RKO (cell line): ENCODE results near the gene RASGEF1C.

Experiments
- DNase-seq: peaks from one replicate; pipeline ENCODE4 v3.0.0-alpha.2; 2016; ENCODE audit warnings: low spot score

Gene RASGEF1C

GRCh38 chr5:180209137-180209581 lies at the start of gene RASGEF1C:
Gene RASGEF1C, minus strand, starts transcription at chr5:180209211. Its CDS starts 71,159 bp downstream, at chr5:180138052.
- no peak for DNase-seq

GRCh38 chr5:180253036-180253824 lies 44.2 kb upstream of the RASGEF1C start:
- DNase-seq, result no peak

GRCh38 chr5:180251887-180252286 lies 42.9 kb upstream of the RASGEF1C start:
- no peak for DNase-seq

GRCh38 chr5:180251141-180251540 lies 42.1 kb upstream of the RASGEF1C start:
- DNase-seq, result no peak

- no peak for DNase-seq
Measured at GRCh38 chr5:180250329-180250728, 41.3 kb upstream of the RASGEF1C start.

GRCh38 chr5:180241600-180241999 lies 32.6 kb upstream of the RASGEF1C start:
- no peak for DNase-seq

GRCh38 chr5:180238631-180239030 lies 29.6 kb upstream of the RASGEF1C start:
- no peak for DNase-seq

- DNase-seq, result no peak
Measured at GRCh38 chr5:180235846-180236245, 26.8 kb upstream of the RASGEF1C start.

GRCh38 chr5:180235077-180235476 lies 26.1 kb upstream of the RASGEF1C start:
- no peak for DNase-seq

- DNase-seq, result no peak
Measured at GRCh38 chr5:180234271-180234670, 25.3 kb upstream of the RASGEF1C start.

- DNase-seq, result no peak
Measured at GRCh38 chr5:180233729-180234128, 24.7 kb upstream of the RASGEF1C start.

GRCh38 chr5:180230017-180230416 lies 21.0 kb upstream of the RASGEF1C start:
- DNase-seq, result no peak

- no peak for DNase-seq
Measured at GRCh38 chr5:180222056-180222455, 13.0 kb upstream of the RASGEF1C start.

GRCh38 chr5:180217797-180218196 lies 8.8 kb upstream of the RASGEF1C start:
- DNase-seq, result no peak

- DNase-seq, result no peak
Measured at GRCh38 chr5:180216646-180217171, 7.7 kb upstream of the RASGEF1C start.

GRCh38 chr5:180215783-180216630 lies 7.0 kb upstream of the RASGEF1C start:
- DNase-seq, result no peak

GRCh38 chr5:180214870-180215770 lies 6.1 kb upstream of the RASGEF1C start:
- DNase-seq, result no peak

GRCh38 chr5:180213657-180214207 lies 4.7 kb upstream of the RASGEF1C start:
- no peak for DNase-seq

- no peak for DNase-seq
Measured at GRCh38 chr5:180213256-180213600, 4.2 kb upstream of the RASGEF1C start.

GRCh38 chr5:180212363-180213255 lies 3.6 kb upstream of the RASGEF1C start:
- no peak for DNase-seq

- DNase-seq, result no peak
Measured at GRCh38 chr5:180211761-180212035, 2.7 kb upstream of the RASGEF1C start.
